ENCODE results near the gene POLG.

Gene POLG

GRCh38 chr15:89316504-89316903 is 18.1 kb downstream of the POLG start:
- Histone ChIP-seq H3K36me3 (peaks cover 88% of the 10 kb centered on the region), H3K9me3 (ENCODE audit: severe bottlenecking) (no peaks in the 10 kb centered on the region), H3K27ac (no peak overlapping the region), H3K27me3 (ENCODE audit: insufficient read depth, low read depth, severe bottlenecking) (no peaks in the 10 kb centered on the region), H3K4me3 (ENCODE audit: low read depth, low read length) (no peak overlapping the region)
- DNase-seq = no peak
- TF ChIP-seq CTCF (IDR thresholded peaks at IDR 0.05; ENCODE audit: low read depth, low read length) = no peak

GRCh38 chr15:89315375-89315929 is 19.2 kb downstream of the POLG start:
- no peak for DNase-seq
- Histone ChIP-seq H3K36me3 (peaks cover 85% of the 10 kb centered on the region), H3K4me3 (ENCODE audit: low read depth, low read length) (no peak overlapping the region), H3K27me3 (ENCODE audit: insufficient read depth, low read depth, severe bottlenecking) (no peaks in the 10 kb centered on the region), H3K9me3 (ENCODE audit: severe bottlenecking) (no peaks in the 10 kb centered on the region), H3K27ac (no peak overlapping the region)
- no peak for TF ChIP-seq CTCF (IDR thresholded peaks at IDR 0.05; ENCODE audit: low read depth, low read length)

- H3K9me3 ChIP-seq (ENCODE audit: severe bottlenecking) = no peaks in the 10 kb centered on the region
- no peaks in the 10 kb centered on the region for H3K27me3 ChIP-seq (ENCODE audit: insufficient read depth, low read depth, severe bottlenecking)
- H3K27ac ChIP-seq = no peak overlapping the region
- no peak for DNase-seq
- H3K36me3 ChIP-seq = peaks cover 85% of the 10 kb centered on the region
- no peak overlapping the region for H3K4me3 ChIP-seq (ENCODE audit: low read depth, low read length)
- no peak for TF ChIP-seq CTCF (IDR thresholded peaks at IDR 0.05; ENCODE audit: low read depth, low read length)
Measured at GRCh38 chr15:89309993-89310392, 24.6 kb downstream of the POLG start.

DNA sequence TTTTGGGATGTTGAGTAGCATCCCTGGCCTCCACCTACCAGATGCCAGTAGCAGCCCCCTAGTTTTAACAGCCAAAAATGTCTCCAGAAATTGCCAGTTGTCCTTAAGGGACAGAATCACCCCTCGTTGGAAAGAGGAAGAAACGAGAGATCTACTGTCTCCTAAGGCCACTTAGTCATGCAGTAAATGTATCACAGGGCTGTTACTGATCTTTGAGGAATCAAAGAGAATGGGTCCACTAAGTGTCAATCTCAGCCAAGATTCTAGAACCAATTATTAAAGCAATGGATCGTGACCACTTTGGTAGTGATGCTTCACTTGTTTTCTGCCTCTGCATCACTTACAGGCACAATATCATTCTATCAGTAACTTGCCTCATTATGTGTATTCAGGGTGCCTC is 26.4 kb downstream of the POLG start:
- no peak for TF ChIP-seq CTCF (IDR thresholded peaks at IDR 0.05; ENCODE audit: low read depth, low read length)
- Histone ChIP-seq H3K9me3 (ENCODE audit: severe bottlenecking) (no peaks in the 10 kb centered on the region), H3K27ac (no peak overlapping the region), H3K27me3 (ENCODE audit: insufficient read depth, low read depth, severe bottlenecking) (no peaks in the 10 kb centered on the region), H3K36me3 (peaks cover 88% of the 10 kb centered on the region), H3K4me3 (ENCODE audit: low read depth, low read length) (no peak overlapping the region)
- DNase-seq = no peak

GRCh38 chr15:89307791-89308190 is 26.8 kb downstream of the POLG start:
- no peak overlapping the region for H3K27ac ChIP-seq
- no peak for TF ChIP-seq CTCF (IDR thresholded peaks at IDR 0.05; ENCODE audit: low read depth, low read length)

GRCh38 chr15:89307046-89307587 is 27.5 kb downstream of the POLG start:
- Histone ChIP-seq H3K36me3 (peaks cover 86% of the 10 kb centered on the region), H3K27me3 (ENCODE audit: insufficient read depth, low read depth, severe bottlenecking) (no peaks in the 10 kb centered on the region), H3K27ac (no peak overlapping the region), H3K4me3 (ENCODE audit: low read depth, low read length) (no peak overlapping the region), H3K9me3 (ENCODE audit: severe bottlenecking) (no peaks in the 10 kb centered on the region)
- DNase-seq = no peak
- TF ChIP-seq CTCF (IDR thresholded peaks at IDR 0.05; ENCODE audit: low read depth, low read length) = no peak

More at GRCh38 chr15:89307791-89308190, 26.8 kb downstream of the POLG start:
- H3K27me3 ChIP-seq (ENCODE audit: insufficient read depth, low read depth, severe bottlenecking) = no peaks in the 10 kb centered on the region
- DNase-seq = no peak
- peaks cover 88% of the 10 kb centered on the region for H3K36me3 ChIP-seq
- no peak overlapping the region for H3K4me3 ChIP-seq (ENCODE audit: low read depth, low read length)
- no peaks in the 10 kb centered on the region for H3K9me3 ChIP-seq (ENCODE audit: severe bottlenecking)

Measured in WERI-Rb-1 (cell line).